ENCODE measurements around the gene ABCC12. TPM values are rescaled to one million over a fixed set of nuclear protein-coding genes. Genes with fewer than 3 reads are reported as not detected.

The ABCC12 gene
- total and polyA plus RNA-seq, 2 of the 4 experiments (the other 2 are of a cell fraction), result under 0.01 TPM; not detected in 1

GRCh38 chr16:48110000-48110399 is 45.8 kb downstream of the ABCC12 start:
- POLR2A ChIA-PET (ENCODE audit: unreplicated experiment), result no interaction called here
- in situ Hi-C loops (cut with MboI; ENCODE audit: low sequenced_read_pairs) (no loop called here), dilution Hi-C loops (cut with HindIII; ENCODE audit: low sequenced_read_pairs, unreplicated experiment) (no loop called here)

More at GRCh38 chr16:48110000-48110399, 45.8 kb downstream of the ABCC12 start:
- no peak overlapping the region for H3K56ac ChIP-seq (ENCODE audit: extremely low read depth, insufficient read depth, low read length)
- no peak overlapping the region for H2AFZ ChIP-seq (replicated peaks; ENCODE audit: low read length, poor library complexity)
- H3K4me3 ChIP-seq (ENCODE audit: insufficient read depth, low read depth, low read length), result no peak overlapping the region
- H2BK5ac ChIP-seq (ENCODE audit: low read depth, low read length, poor library complexity, severe bottlenecking), result no peak overlapping the region
- H3K18ac ChIP-seq (ENCODE audit: low read depth, low read length), result no peak overlapping the region
- no peaks in the 10 kb centered on the region for H3K79me1 ChIP-seq (ENCODE audit: low read depth in 1 of 2, low read length in 2 of 2)
- no peak overlapping the region for H2BK15ac ChIP-seq (ENCODE audit: low read depth, low read length)
- WGBS, 2 experiments (ENCODE audit: extremely low coverage in 2 of 2, insufficient read length in 1 of 2), result 100% methylated on average over 1 of the region's 7 CpGs; no CpG with 5 or more reads in 1 of the 2 experiments
- intact Hi-C loops (cut with micrococcal nuclease), result no loop called here
- no peak overlapping the region for H3K4me2 ChIP-seq (ENCODE audit: low read depth, low read length)
- no peak overlapping the region for H2AK5ac ChIP-seq (ENCODE audit: low read depth, low read length)
- no peaks in the 10 kb centered on the region for H3K36me3 ChIP-seq (ENCODE audit: control insufficient read depth, insufficient read depth, low read length)
- H4K8ac ChIP-seq (ENCODE audit: low read depth in 2 of 2, low read length in 2 of 2), result no peak overlapping the region
- no peak overlapping the region for H4K5ac ChIP-seq (ENCODE audit: low read depth, low read length)
- H3K9ac ChIP-seq (ENCODE audit: low read depth, low read length), result no peak overlapping the region
- H3K4me1 ChIP-seq (ENCODE audit: control insufficient read depth, insufficient read depth, low read length), result no peaks in the 10 kb centered on the region
- no peak overlapping the region for H2BK120ac ChIP-seq (ENCODE audit: low read depth, low read length)
- H3K27ac ChIP-seq (ENCODE audit: insufficient read depth, low read length), result no peak overlapping the region
- peaks cover 19% of the 10 kb centered on the region for H3K27me3 ChIP-seq (ENCODE audit: control insufficient read depth, insufficient read depth, low read length)
- no peak overlapping the region for H3K14ac ChIP-seq (replicated peaks; ENCODE audit: low read depth, low read length)
- no peaks in the 10 kb centered on the region for H4K20me1 ChIP-seq (ENCODE audit: insufficient read depth, low read length)
- H4K91ac ChIP-seq (ENCODE audit: insufficient read depth, low read depth, low read length), result no peak overlapping the region
- DNase-seq (no peak), ATAC-seq (ENCODE audit: low read depth) (no peak)
- no peak overlapping the region for H2BK20ac ChIP-seq (ENCODE audit: low read depth, low read length)
- CTCF ChIA-PET, result no interaction called here
- no peak for TF ChIP-seq SMC3 (IDR thresholded peaks at IDR 0.05; ENCODE audit: low read depth, low read length)
- TF ChIP-seq BHLHE40 (IDR thresholded peaks at IDR 0.05; ENCODE audit: low read depth, low read length), result no peak
- no peak for TF ChIP-seq MXI1 (IDR thresholded peaks at IDR 0.05; ENCODE audit: borderline replicate concordance, low read depth, low read length)
- no peak for TF ChIP-seq MAFK (IDR thresholded peaks at IDR 0.05; ENCODE audit: low read depth, low read length)
- no peak for TF ChIP-seq RCOR1 (IDR thresholded peaks at IDR 0.05; ENCODE audit: insufficient replicate concordance, low read length)
- TF ChIP-seq CHD1 (IDR thresholded peaks at IDR 0.05; ENCODE audit: low read depth, low read length), result no peak
- TF ChIP-seq RAD21 (IDR thresholded peaks at IDR 0.05; ENCODE audit: low read length), result no peak
- no peak for TF ChIP-seq MAZ (IDR thresholded peaks at IDR 0.05; ENCODE audit: borderline replicate concordance, low read depth, low read length)
- TF ChIP-seq ELK1 (IDR thresholded peaks at IDR 0.05; ENCODE audit: borderline replicate concordance, low read depth, low read length), result no peak
- no peak for TF ChIP-seq CEBPB (IDR thresholded peaks at IDR 0.05; ENCODE audit: low read depth, low read length)
- no peak for TF ChIP-seq NFE2L2 (IDR thresholded peaks at IDR 0.05; ENCODE audit: low read depth, low read length)
- TF ChIP-seq CTCF (conservative IDR thresholded peaks at IDR 0.05; ENCODE audit: low read depth, low read length), result no peak
- TF ChIP-seq, protein P1, sequence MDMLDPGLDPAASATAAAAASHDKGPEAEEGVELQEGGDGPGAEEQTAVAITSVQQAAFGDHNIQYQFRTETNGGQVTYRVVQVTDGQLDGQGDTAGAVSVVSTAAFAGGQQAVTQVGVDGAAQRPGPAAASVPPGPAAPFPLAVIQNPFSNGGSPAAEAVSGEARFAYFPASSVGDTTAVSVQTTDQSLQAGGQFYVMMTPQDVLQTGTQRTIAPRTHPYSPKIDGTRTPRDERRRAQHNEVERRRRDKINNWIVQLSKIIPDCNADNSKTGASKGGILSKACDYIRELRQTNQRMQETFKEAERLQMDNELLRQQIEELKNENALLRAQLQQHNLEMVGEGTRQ (IDR thresholded peaks at IDR 0.05; ENCODE audit: low read depth, low read length), result no peak
- no peak for TF ChIP-seq FOS (IDR thresholded peaks at IDR 0.05; ENCODE audit: low read depth, low read length)
- TF ChIP-seq POLR2A (IDR thresholded peaks at IDR 0.05; ENCODE audit: low read depth, low read length), result no peak
- no peak for TF ChIP-seq RFX5 (IDR thresholded peaks at IDR 0.05; ENCODE audit: low read depth, low read length)
- no peak overlapping the region for H3K23ac ChIP-seq (ENCODE audit: low read depth, low read length)
- no peaks in the 10 kb centered on the region; the same call in 1 of the 2 replicates for H3K9me1 ChIP-seq (ENCODE audit: insufficient read depth, low read length)
- no TSS peak for BruUV-seq (replicated peaks)
- H3K9me3 ChIP-seq (ENCODE audit: control insufficient read depth, insufficient read depth, low read length), result no peaks in the 10 kb centered on the region
- no peak overlapping the region for H3K4ac ChIP-seq (ENCODE audit: low read depth, low read length)
- H2AK9ac ChIP-seq (replicated peaks; ENCODE audit: low read depth, low read length, poor library complexity), result no peak overlapping the region
